Dendritic cell treated with granulocyte-macrophage colony-stimulating factor and Interleukin-4, amounts not matched to agents 40 ng/mL and 50 ng/mL, for 4 days (primary cell): ENCODE measurements around the gene CDH11.

Experiments
- H3K27ac Mint-ChIP-seq: one replicate; pipeline ENCODE4 v1.8.0; 2022; ENCODE audit warnings: mild to moderate bottlenecking, mixed read lengths
- H3K27me3 Mint-ChIP-seq: one replicate; pipeline ENCODE4 v1.8.0; 2022; ENCODE audit warnings: mild to moderate bottlenecking, mixed read lengths
- H3K36me3 Mint-ChIP-seq: one replicate; pipeline ENCODE4 v1.8.0; 2022; ENCODE audit warnings: low read depth, mixed read lengths
- H3K4me1 Mint-ChIP-seq: one replicate; pipeline ENCODE4 v1.8.0; 2022; ENCODE audit warnings: low read depth, mixed read lengths
- H3K4me3 Mint-ChIP-seq: one replicate; pipeline ENCODE4 v1.8.0; 2022; ENCODE audit warnings: mild to moderate bottlenecking, moderate library complexity, mixed read lengths
- H3K9me3 Mint-ChIP-seq: one replicate; pipeline ENCODE4 v1.8.0; 2022; ENCODE audit warnings: mixed read lengths
- intact Hi-C: fragments of 100-400 bp; cut with micrococcal nuclease; formaldehyde crosslinking; loops from one replicate; pipeline ENCODE4 v1.15.0; 2022

Gene CDH11

DNA sequence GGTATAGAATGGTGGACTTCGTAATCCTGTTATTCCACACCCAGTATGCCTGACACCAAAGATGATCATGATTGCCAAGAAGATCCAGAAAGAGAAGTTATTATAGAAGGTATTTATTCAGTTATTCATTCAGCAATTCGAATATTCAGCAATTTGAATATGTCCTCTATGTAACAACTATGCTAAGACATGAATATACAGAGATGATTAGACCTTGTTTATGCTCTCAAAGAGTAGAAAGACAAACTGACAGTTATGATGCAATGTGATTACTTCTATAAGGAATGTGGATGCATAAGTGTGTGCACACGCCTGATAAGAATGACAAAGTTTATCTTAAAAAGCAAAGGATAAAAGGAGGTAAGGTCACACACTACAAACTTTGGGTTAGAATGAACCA lies 218.1 kb downstream of the CDH11 start:
- intact Hi-C loops, result no loop called here
- Mint-ChIP-seq H3K4me1 (no peaks in the 10 kb centered on the region), H3K27ac (no peak overlapping the region), H3K9me3 (no peaks in the 10 kb centered on the region), H3K4me3 (no peak overlapping the region), H3K36me3 (no peaks in the 10 kb centered on the region), H3K27me3 (no peaks in the 10 kb centered on the region)

DNA sequence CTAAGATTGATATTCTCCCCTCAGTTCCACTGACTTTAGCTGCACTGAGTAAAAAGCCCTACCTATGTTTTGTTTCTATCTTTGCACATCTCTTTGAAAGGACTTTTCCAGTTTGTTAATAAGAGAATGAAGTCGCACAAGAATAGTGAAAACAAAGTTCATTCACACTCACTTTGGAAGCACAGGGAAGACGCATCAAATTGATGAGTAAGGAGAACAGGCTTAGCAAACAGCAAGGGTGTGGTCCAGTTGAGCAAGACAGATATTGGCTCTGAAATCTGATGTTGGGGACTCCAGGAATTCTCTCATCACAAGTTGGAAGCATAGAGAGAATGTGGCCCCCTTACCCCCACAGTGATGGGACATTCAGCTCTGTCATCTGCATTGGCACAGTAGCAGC lies 221.3 kb downstream of the CDH11 start:
- Mint-ChIP-seq H3K4me1 (no peaks in the 10 kb centered on the region), H3K27me3 (no peaks in the 10 kb centered on the region), H3K4me3 (no peak overlapping the region)

DNA sequence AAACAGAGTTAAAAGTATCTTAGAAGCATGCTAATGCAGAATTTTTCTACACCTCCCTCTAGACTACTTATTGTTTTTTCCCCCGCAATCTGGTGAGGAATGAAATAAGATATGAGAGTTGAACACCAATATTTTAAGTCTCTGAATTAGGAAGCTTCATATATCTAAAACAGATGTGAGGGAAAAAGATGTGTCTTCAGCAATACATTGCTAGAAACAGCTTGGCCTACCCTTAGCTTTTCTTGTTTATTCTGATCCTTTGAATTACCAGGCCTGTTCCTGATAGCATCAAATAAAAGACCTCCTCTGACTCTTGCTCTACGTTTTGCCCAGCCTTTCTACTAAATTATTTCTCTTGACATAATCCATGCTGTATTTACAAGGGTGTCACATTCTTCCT lies 221.8 kb downstream of the CDH11 start:
- Mint-ChIP-seq H3K27ac (no peak overlapping the region), H3K4me1 (no peaks in the 10 kb centered on the region), H3K9me3 (no peaks in the 10 kb centered on the region), H3K36me3 (no peaks in the 10 kb centered on the region), H3K4me3 (no peak overlapping the region), H3K27me3 (no peaks in the 10 kb centered on the region)
- intact Hi-C loops, result no loop called here

More for the DNA sequence above, 221.3 kb downstream of the CDH11 start:
- H3K9me3 Mint-ChIP-seq, result no peaks in the 10 kb centered on the region
- no peaks in the 10 kb centered on the region for H3K36me3 Mint-ChIP-seq
- intact Hi-C loops, result no loop called here
- H3K27ac Mint-ChIP-seq, result no peak overlapping the region

DNA sequence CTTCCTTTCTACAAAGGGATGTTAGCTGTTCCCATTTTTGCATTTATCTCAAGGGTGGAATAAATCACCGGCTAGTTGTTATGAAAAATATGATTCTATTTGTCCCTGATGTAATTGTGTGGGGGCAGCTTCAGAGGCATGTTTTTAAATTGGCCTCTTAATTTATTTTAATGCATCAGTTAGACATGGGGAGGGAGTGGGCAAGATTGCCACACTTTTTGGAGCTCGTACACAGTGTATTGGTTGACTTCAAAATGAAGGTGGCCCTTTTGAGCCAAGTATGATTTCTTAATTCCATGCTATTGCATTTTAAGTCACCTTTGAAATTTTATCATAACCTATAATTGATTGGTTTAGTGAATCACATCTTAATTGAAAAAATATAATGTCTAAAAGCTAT lies 223.7 kb downstream of the CDH11 start:
- intact Hi-C loops, result no loop called here
- no peak overlapping the region for H3K4me3 Mint-ChIP-seq
- H3K4me1 Mint-ChIP-seq, result no peaks in the 10 kb centered on the region
- H3K9me3 Mint-ChIP-seq, result no peaks in the 10 kb centered on the region
- no peak overlapping the region for H3K27ac Mint-ChIP-seq
- H3K36me3 Mint-ChIP-seq, result no peaks in the 10 kb centered on the region
- no peaks in the 10 kb centered on the region for H3K27me3 Mint-ChIP-seq
